GM18505 (cell line): Measurements from ENCODE around the gene CPPED1.

ENCODE experiments used
- ATAC-seq: cut with Tn5 transposase; IDR thresholded peaks from one replicate; pipeline ENCODE4 v1.9.1; 2021; ENCODE audit not compliant: unreplicated experiment
- POLR2A ChIP-seq: IDR thresholded peaks from 4 replicates; pipeline ENCODE4 v1.6.1; 2011; ENCODE audit warnings: borderline replicate concordance; ENCODE audit not compliant: insufficient read depth, insufficient read length; ENCODE audit errors: extremely low read depth

CPPED1 gene

GRCh38 chr16:12709807-12710206 is 93.9 kb downstream of the CPPED1 start:
- no peak for TF ChIP-seq POLR2A
- no peak for ATAC-seq

GRCh38 chr16:12708266-12708665 is 95.4 kb downstream of the CPPED1 start:
- no peak for TF ChIP-seq POLR2A
- ATAC-seq: no peak

- TF ChIP-seq POLR2A: no peak
- ATAC-seq: no peak
Observed at GRCh38 chr16:12706628-12707027, 97.1 kb downstream of the CPPED1 start.

- ATAC-seq: no peak
- TF ChIP-seq POLR2A: no peak
Observed at GRCh38 chr16:12704492-12705111, 99.1 kb downstream of the CPPED1 start.

- no peak for ATAC-seq
- no peak for TF ChIP-seq POLR2A
Observed at GRCh38 chr16:12703935-12704334, 99.8 kb downstream of the CPPED1 start.

GRCh38 chr16:12700161-12700560 is 103.5 kb downstream of the CPPED1 start:
- no peak for TF ChIP-seq POLR2A
- ATAC-seq: no peak

- no peak for TF ChIP-seq POLR2A
- no peak for ATAC-seq
Observed at GRCh38 chr16:12699161-12699560, 104.5 kb downstream of the CPPED1 start.

- no peak for ATAC-seq
- no peak for TF ChIP-seq POLR2A
Observed at GRCh38 chr16:12697437-12697836, 106.2 kb downstream of the CPPED1 start.

GRCh38 chr16:12695454-12695853 is 108.2 kb downstream of the CPPED1 start:
- no peak for TF ChIP-seq POLR2A
- ATAC-seq: no peak

- no peak for TF ChIP-seq POLR2A
- no peak for ATAC-seq
Observed at GRCh38 chr16:12690024-12690423, 113.7 kb downstream of the CPPED1 start.

- ATAC-seq: no peak
Observed at GRCh38 chr16:12688951-12689850, 114.5 kb downstream of the CPPED1 start.

GRCh38 chr16:12685806-12686205 is 117.9 kb downstream of the CPPED1 start:
- no peak for TF ChIP-seq POLR2A
- ATAC-seq: no peak

More at GRCh38 chr16:12688951-12689850, 114.5 kb downstream of the CPPED1 start:
- TF ChIP-seq POLR2A: no peak

GRCh38 chr16:12682432-12683165 is 121.1 kb downstream of the CPPED1 start:
- TF ChIP-seq POLR2A: no peak
- ATAC-seq: no peak
